ENCODE measurements around the gene NAV3.

DNA sequence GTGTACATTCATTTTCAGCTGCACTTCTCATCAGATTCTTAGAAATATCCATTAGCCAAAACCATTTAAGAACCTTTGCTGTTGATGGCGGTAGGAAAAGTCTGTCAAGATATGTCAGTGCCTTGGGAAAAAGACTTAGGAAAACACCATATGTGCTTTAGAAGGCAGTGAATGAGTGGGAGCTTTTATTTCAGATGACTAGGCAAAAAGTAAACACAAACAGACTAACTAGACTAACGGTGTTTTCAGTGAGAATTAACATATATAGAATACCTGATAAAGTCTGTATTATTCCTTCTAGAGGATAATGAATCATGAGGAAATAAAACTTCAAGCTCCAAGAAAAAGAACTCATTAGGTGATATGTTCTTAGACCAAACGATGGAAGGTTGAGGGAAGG is 418.9 kb downstream of the NAV3 start:
- TF ChIP-seq POLR2A (IDR thresholded peaks at IDR 0.05) = no peak
- TF ChIP-seq POLR2AphosphoS5 (IDR thresholded peaks at IDR 0.05) = no peak
- TF ChIP-seq CTCF (IDR thresholded peaks at IDR 0.05) = no peak
- no peak for TF ChIP-seq EP300 (IDR thresholded peaks at IDR 0.05)

All from sigmoid colon (tissue), 4 donors.